Amniotic stem cell (primary cell): Measurements from ENCODE around the gene SUCLG2.
A peak's percentile ranks its signal among the peaks of the same experiment; 100 is the strongest.
"Not testable (repeated sequence)": the region's sequence is repeated elsewhere in the genome, so short reads cannot be mapped to it uniquely, and the experiment has no call there.

Experiments used
- DNase-seq: peaks from one replicate; lab custom pipeline; 2025; lab: John Stamatoyannopoulos, UW

The SUCLG2 gene

DNA sequence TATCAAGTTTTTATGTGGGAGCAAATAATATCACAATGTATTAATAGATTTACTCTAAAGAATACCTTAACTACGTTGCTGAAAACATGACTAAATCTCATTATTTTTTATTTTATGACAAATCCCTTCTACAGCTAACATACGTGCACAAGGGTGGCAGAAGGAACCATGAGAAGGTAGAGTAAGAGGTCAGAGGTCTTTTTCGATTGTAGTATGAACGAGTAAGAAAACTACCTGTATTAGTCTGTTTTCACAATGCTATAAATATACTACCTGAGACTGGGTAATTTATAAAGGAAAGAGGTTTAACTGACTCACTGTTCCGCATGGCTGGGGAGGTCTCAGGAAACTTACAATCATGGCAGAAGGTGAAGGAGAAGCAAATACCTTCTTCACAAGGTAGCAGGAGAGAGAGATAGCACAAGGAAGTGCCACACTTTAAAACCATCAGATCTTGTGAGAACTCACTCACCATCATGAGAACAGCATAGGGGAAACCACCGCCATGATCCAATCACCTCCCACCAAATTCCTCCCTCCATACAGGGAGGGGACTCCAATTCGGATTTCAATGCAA, 95.3 kb downstream of the SUCLG2 start:
- DNase-seq: no peak

GRCh38 chr3:67558426-67558825, 96.0 kb downstream of the SUCLG2 start:
- no peak for DNase-seq

- no peak for DNase-seq
These were observed 96.5 kb downstream of the SUCLG2 start for GRCh38 chr3:67557848-67558355.

GRCh38 chr3:67551361-67552016, 102.9 kb downstream of the SUCLG2 start:
- DNase-seq: no peak

GRCh38 chr3:67550541-67550940, 103.9 kb downstream of the SUCLG2 start:
- no peak for DNase-seq

GRCh38 chr3:67542502-67543250, 111.7 kb downstream of the SUCLG2 start:
- not testable (repeated sequence) for DNase-seq

DNA sequence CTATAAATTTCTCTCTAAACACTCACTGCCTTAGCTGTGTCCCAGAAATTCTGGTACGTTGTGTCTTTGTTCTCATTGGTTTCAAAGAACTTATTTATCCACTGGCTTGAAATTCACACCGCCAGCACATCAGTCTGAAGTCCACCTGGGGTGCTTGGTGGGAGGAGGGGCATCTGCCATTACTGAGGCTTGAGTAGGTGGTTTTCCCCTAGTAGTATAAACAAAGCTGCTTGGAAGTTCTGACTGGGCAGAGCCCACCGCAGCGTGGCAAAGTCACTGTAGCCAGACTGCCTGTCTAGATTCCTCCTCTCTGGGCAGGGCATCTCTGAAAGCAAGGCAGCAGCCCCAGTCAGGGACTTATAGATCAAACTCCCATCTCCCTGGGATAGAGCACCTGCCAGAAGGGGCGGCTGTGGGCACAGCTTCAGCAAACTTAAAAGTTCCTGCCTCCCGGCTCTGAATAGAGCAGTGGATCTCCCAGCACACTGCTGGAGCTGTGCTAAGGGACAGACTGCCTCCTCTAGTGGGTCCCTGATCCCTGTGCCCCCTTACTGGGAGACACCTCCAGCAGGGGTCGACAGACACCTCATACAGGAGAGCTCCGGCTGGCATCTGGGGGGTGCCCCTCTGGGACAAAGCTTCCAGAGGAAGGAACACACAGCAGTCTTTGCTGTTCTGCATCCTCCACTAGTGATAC, 114.1 kb downstream of the SUCLG2 start:
- DNase-seq: no peak

DNA sequence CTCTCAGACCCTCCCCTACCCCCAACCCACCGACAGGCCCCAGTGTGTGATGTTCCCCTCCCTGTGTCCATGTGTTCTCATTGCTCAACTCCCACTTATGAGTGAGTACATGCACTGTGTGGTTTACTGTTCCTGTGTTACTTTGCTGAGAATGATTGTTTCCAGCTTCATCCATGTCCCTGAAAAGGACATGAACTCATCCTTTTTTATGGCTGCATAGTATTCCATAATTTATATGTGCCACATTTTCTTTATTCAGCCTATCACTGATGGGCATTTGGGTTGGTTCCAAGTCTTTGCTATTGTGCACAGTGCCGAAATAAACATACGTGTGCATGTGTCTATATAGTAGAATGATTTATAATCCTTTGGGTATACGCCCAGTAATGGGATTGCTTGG, 117.2 kb downstream of the SUCLG2 start:
- not testable (repeated sequence) for DNase-seq

GRCh38 chr3:67535006-67535405, 119.4 kb downstream of the SUCLG2 start:
- DNase-seq: no peak

- no peak for DNase-seq
These were observed 119.8 kb downstream of the SUCLG2 start for GRCh38 chr3:67534594-67534993.

GRCh38 chr3:67531181-67532101, 123.0 kb downstream of the SUCLG2 start:
- no peak for DNase-seq

DNA sequence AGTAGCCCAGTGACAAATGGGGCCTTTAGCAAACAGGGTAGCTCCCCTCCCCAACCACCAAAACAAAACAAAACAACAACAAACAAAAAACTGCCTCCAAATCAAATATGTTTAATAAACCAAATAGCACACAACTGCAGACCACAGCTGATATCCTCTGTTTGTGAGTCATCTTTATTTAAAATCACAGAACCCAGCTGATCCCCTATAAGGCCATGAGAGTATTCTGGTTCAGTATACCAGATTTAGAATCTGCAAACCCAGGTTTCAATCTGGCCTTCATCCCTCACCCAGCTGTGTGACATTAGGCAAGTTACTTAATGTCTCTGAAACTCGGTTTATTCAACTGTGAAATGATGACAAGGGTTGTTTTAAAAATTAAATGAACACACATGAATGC, 124.5 kb downstream of the SUCLG2 start:
- no peak for DNase-seq

GRCh38 chr3:67529337-67529736, 125.1 kb downstream of the SUCLG2 start:
- no peak for DNase-seq

- DNase-seq: peak; percentile 69
These were observed 128.2 kb downstream of the SUCLG2 start for GRCh38 chr3:67526246-67526645.

DNA sequence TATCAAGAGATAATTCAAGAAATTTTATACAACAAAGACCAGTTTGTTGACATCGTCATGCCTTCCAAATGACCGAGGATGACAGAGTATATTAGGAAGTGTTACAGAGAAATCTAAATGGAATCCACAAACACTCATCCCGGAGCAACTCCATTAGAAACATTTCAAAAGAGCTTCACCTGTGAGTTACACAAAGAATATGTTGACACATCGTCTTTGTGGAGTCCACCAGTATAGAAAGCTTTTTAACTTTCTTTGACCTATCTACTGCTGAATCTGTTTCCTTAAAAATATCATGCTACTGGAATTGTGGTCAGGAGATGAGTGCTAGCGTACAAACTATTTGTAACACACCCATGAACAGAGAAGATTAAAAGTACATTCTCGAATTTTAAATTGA, 130.4 kb downstream of the SUCLG2 start:
- DNase-seq: no peak

GRCh38 chr3:67522081-67522480, 132.3 kb downstream of the SUCLG2 start:
- no peak for DNase-seq

DNA sequence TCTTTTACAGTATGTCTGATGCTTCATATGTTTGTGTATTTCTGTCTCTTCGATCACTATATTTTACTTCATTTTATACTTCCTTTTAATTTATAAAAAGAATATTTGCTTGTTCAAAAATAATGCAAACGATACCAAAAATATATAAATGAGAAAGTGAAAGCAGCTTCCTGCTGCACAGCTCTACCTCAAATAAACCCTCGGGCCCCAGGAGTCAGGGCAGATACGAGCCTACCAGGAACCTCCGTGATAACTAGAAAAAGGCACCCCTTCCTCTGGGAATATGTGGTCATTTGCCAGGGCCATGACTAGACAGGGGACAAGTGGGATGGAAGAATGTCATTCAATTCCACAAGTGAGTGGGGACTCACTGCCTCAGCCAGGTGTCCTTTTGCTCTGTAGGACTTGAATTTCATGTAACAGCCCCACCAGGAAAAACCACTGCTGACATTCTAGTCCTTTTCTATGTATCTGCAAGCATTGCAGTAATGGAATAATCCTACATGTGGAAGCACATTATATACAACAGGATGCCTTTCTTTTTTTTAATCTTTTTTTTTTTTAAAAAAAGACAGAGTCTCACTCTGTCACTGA, 133.3 kb downstream of the SUCLG2 start:
- no peak for DNase-seq

GRCh38 chr3:67518236-67518635, 136.2 kb downstream of the SUCLG2 start:
- DNase-seq: no peak

- DNase-seq: no peak
These were observed 136.6 kb downstream of the SUCLG2 start for GRCh38 chr3:67517781-67518180.

DNA sequence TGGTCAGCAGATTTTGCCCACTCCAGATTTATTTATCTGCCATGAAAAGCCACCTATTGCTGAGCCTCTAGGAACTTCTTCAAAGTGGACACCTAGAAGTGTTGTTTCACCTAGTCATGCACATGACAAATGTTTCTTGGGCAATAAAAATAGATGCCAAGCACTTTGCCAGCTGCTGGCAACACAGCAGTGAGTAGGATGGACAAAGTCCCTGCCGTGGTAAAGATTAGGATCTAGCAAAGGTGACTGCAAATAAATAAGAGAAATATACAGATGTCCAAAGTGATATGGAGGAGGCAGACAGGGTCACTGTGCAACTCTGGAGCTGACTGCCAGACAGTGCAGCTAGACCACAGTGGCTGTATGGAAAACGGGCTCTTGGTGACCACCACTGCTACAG, 137.9 kb downstream of the SUCLG2 start:
- no peak for DNase-seq

DNA sequence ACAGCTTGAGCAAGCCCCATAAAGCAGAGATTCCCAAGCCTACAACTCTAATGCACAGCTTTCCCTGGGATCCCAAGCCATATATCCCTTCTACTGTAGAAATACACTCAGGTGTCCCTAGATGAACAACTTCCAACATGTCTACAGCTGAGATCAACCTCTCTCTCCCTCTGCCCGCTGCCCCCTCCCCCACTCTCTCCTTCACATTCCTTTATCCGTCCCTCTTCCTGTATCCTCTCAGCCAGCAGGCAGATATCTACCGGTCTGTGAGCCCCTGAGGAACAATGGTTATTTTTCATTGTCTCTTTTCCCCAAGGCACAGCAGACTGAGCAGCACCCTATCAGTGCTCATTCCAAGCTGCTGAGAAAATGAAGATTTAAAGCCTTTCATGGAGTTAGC, 138.6 kb downstream of the SUCLG2 start:
- no peak for DNase-seq
